T follicular helper cell (primary cell): ENCODE results near the gene MN1.

Experiments used
- DNase-seq: peaks from one replicate; pipeline ENCODE4 v3.0.0-alpha.2; 2020; ENCODE audit warnings: low read depth

The MN1 gene

GRCh38 chr22:27785831-27786230 lies 15.7 kb downstream of the MN1 start:
- no peak for DNase-seq

GRCh38 chr22:27784120-27784475 lies 17.5 kb downstream of the MN1 start:
- DNase-seq: no peak

- DNase-seq: no peak
Measured at GRCh38 chr22:27783436-27784119, 18.0 kb downstream of the MN1 start.

- no peak for DNase-seq
Measured at GRCh38 chr22:27782088-27782487, 19.5 kb downstream of the MN1 start.

- DNase-seq: no peak
Measured at GRCh38 chr22:27780161-27780575, 21.4 kb downstream of the MN1 start.

- no peak for DNase-seq
Measured at GRCh38 chr22:27779643-27780042, 21.9 kb downstream of the MN1 start.

- no peak for DNase-seq
Measured at GRCh38 chr22:27778294-27779090, 23.1 kb downstream of the MN1 start.

GRCh38 chr22:27777128-27777527 lies 24.4 kb downstream of the MN1 start:
- DNase-seq: no peak

- no peak for DNase-seq
Measured at GRCh38 chr22:27776650-27776958, 25.0 kb downstream of the MN1 start.

GRCh38 chr22:27775758-27776649 lies 25.6 kb downstream of the MN1 start:
- DNase-seq: no peak

GRCh38 chr22:27775087-27775698 lies 26.4 kb downstream of the MN1 start:
- DNase-seq: no peak

GRCh38 chr22:27774200-27774599 lies 27.4 kb downstream of the MN1 start:
- DNase-seq: no peak

- DNase-seq: no peak
Measured at GRCh38 chr22:27772984-27773498, 28.5 kb downstream of the MN1 start.

GRCh38 chr22:27772081-27772983 lies 29.2 kb downstream of the MN1 start:
- no peak for DNase-seq

GRCh38 chr22:27771637-27772036 lies 29.9 kb downstream of the MN1 start:
- no peak for DNase-seq

GRCh38 chr22:27769012-27769411 lies 32.5 kb downstream of the MN1 start:
- DNase-seq: no peak

- no peak for DNase-seq
Measured at GRCh38 chr22:27768027-27768653, 33.4 kb downstream of the MN1 start.

GRCh38 chr22:27766679-27767078 lies 34.9 kb downstream of the MN1 start:
- no peak for DNase-seq

GRCh38 chr22:27765706-27766291 lies 35.8 kb downstream of the MN1 start:
- DNase-seq: no peak

GRCh38 chr22:27764722-27765236 lies 36.8 kb downstream of the MN1 start:
- no peak for DNase-seq
